HepG2 (cell line): ENCODE data around the gene HS3ST4. TPM values are rescaled to one million over a fixed set of nuclear protein-coding genes. Genes with fewer than 3 reads are reported as not detected.

Experiments used
- ATAC-seq: fragments of 200-7000 bp; cut with Tn5 transposase; 3 replicates; pipeline ENCODE4 v1.9.1; 2020; ENCODE audit warnings: mild to moderate bottlenecking, moderate library complexity
- BruUV-seq: library from RNA; stranded (reverse); fragments of 400-500 nt; replicated peaks from 2 replicates; lab custom pipeline; 2021; lab: Mats Ljungman, UMichigan
- CTCF ChIA-PET: fragments of 300-600 bp; formaldehyde crosslinking; extraction: SDS; loops from one replicate; lab custom pipeline; 2021; ENCODE audit warnings: low total read pairs, inconsistent platforms, low intra/inter-chr PET ratio; lab: Yijun Ruan, JAX
- POLR2A ChIA-PET: fragments of 350-600 bp; sonication (Branson Sonifier 250); formaldehyde crosslinking; loops from one replicate; lab custom pipeline; 2020; ENCODE audit warnings: antibody characterized with exemption, inconsistent platforms; lab: Yijun Ruan, JAX
- DNase-seq: peaks from one replicate; pipeline ENCODE4 v3.0.0-alpha.2; 2015; ENCODE audit warnings: low spot score
- FAIRE-seq: peaks from 3 replicates; lab custom pipeline; 2011; peaks lifted over from hg19 to GRCh38; lab: Jason Lieb, UNC
- H2AFZ ChIP-seq: one replicate; pipeline ENCODE4 v1.6.1; 2011; ENCODE audit warnings: low read length, inconsistent platforms
- H3K27ac ChIP-seq: fragments of 300-600 bp; 3 replicates; pipeline ENCODE4 v1.8.0; 2011; ENCODE audit warnings: mixed run types, mild to moderate bottlenecking, mixed read lengths, low read length, inconsistent platforms; ENCODE audit not compliant: insufficient read depth; ENCODE audit errors: extremely low read length
- H3K27me3 ChIP-seq, 2 experiments: fragments of 200-600 bp in 1 of 2; 2 replicates in 1 of 2; 3 replicates in 1 of 2; pipeline versions ENCODE4 v1.6.0 to v1.8.0; 2011; ENCODE audit warnings: low read length in 2 of 2, mild to moderate bottlenecking in 2 of 2, moderate library complexity in 2 of 2, inconsistent platforms in 1 of 2; ENCODE audit not compliant: insufficient read depth in 2 of 2, control insufficient read depth in 1 of 2
- H3K36me3 ChIP-seq, 2 experiments: fragments of 200-600 bp in 1 of 2; replicated peaks in 1 of 2; 2 replicates in 1 of 2; 3 replicates in 1 of 2; pipeline versions ENCODE4 v1.5.1 to v1.8.0; 2011; ENCODE audit warnings: low read length in 2 of 2, inconsistent platforms in 1 of 2; ENCODE audit not compliant: insufficient read depth in 2 of 2, control insufficient read depth in 1 of 2
- H3K4me1 ChIP-seq: 2 replicates; pipeline ENCODE4 v1.5.1; 2012; ENCODE audit warnings: low read length, inconsistent platforms; ENCODE audit not compliant: insufficient read depth
- H3K4me2 ChIP-seq: 2 replicates; pipeline ENCODE4 v1.6.0; 2011; ENCODE audit warnings: low read depth, low read length, inconsistent platforms
- H3K4me3 ChIP-seq, 3 experiments: fragments of 200-600 bp in 1 of 3; sonication (generic), shearing (Covaris generic) in 1 of 3; replicated peaks in 1 of 3; 2 replicates each; pipeline ENCODE4 v1.5.1; 2011 to 2016; ENCODE audit warnings: low read length in 3 of 3, inconsistent platforms in 2 of 3, low read depth in 2 of 3, mild to moderate bottlenecking in 2 of 3, control low read depth in 1 of 3, mixed read lengths in 1 of 3; ENCODE audit not compliant: insufficient read depth in 1 of 3
- H3K79me2 ChIP-seq: one replicate; pipeline ENCODE4 v1.6.1; 2011; ENCODE audit warnings: low read length, inconsistent platforms; ENCODE audit not compliant: insufficient read depth
- H3K9ac ChIP-seq: 2 replicates; pipeline ENCODE4 v1.6.0; 2011; ENCODE audit warnings: mild to moderate bottlenecking, low read depth, low read length, inconsistent platforms; ENCODE audit not compliant: insufficient read depth
- H3K9me3 ChIP-seq: 2 replicates; pipeline ENCODE4 v1.5.1; 2012; ENCODE audit warnings: mild to moderate bottlenecking, low read length
- H4K20me1 ChIP-seq: 2 replicates; pipeline ENCODE4 v1.6.0; 2011; ENCODE audit warnings: inconsistent platforms, mild to moderate bottlenecking, low read length, moderate library complexity; ENCODE audit not compliant: insufficient read depth
- AHR ChIP-seq: IDR thresholded peaks from 2 replicates; pipeline ENCODE4 v1.6.1; 2018; ENCODE audit warnings: missing genetic modification reagents, missing compliant biosample characterization
- ATF7 ChIP-seq, 2 experiments: fragments of 450-650 bp in 1 of 2; sonication (generic) in 1 of 2; formaldehyde crosslinking in 1 of 2; IDR thresholded peaks; 2 replicates each; pipeline versions ENCODE4 v1.4.0 to v1.6.1; 2016 to 2020; ENCODE audit warnings: antibody characterized with exemption in 1 of 2, mild to moderate bottlenecking in 1 of 2, missing genetic modification reagents in 1 of 2
- CREB1 ChIP-seq, 2 experiments: fragments of 450-650 bp in 1 of 2; IDR thresholded peaks; 2 replicates each; pipeline ENCODE4 v1.6.1; 2016 to 2017; ENCODE audit warnings: control low read depth in 1 of 2, mild to moderate bottlenecking in 1 of 2, missing compliant biosample characterization in 1 of 2, missing genetic modification characterization in 1 of 2
- EZH2 ChIP-seq: conservative IDR thresholded peaks from 2 replicates; pipeline ENCODE4 v1.6.1; 2012; ENCODE audit warnings: mild to moderate bottlenecking, low read depth, low read length, moderate library complexity
- FOSL1 ChIP-seq: sonication (generic); formaldehyde crosslinking; IDR thresholded peaks from 2 replicates; pipeline ENCODE4 v1.9.0; 2021; ENCODE audit warnings: missing genetic modification reagents, borderline replicate concordance
- MXI1 ChIP-seq: IDR thresholded peaks from 3 replicates; pipeline ENCODE4 v1.6.1; 2012; ENCODE audit warnings: low read depth, low read length, inconsistent platforms, borderline replicate concordance
- NR2C2 ChIP-seq: sonication (generic); formaldehyde crosslinking; IDR thresholded peaks from 2 replicates; pipeline ENCODE4 v1.4.0; 2020; ENCODE audit warnings: missing genetic modification reagents, mild to moderate bottlenecking, moderate library complexity, borderline replicate concordance
- RFX5 ChIP-seq: IDR thresholded peaks from 2 replicates; pipeline ENCODE4 v1.6.1; 2011; ENCODE audit warnings: low read depth, low read length, improper control_type of control experiment
- SETDB1 ChIP-seq: sonication (generic); formaldehyde crosslinking; IDR thresholded peaks from 2 replicates; pipeline ENCODE4 v1.5.1; 2020; ENCODE audit warnings: missing genetic modification reagents, mild to moderate bottlenecking, borderline replicate concordance
- TAF15 ChIP-seq: fragments of 200-400 bp; formaldehyde crosslinking; IDR thresholded peaks from one replicate; pipeline ENCODE4 v1.6.1; 2018; ENCODE audit warnings: mild to moderate bottlenecking, low read depth, low read length; ENCODE audit not compliant: poor library complexity, severe bottlenecking
- ZNF556 ChIP-seq: sonication (generic); formaldehyde crosslinking; IDR thresholded peaks from 2 replicates; pipeline ENCODE4 v1.4.0; 2020; ENCODE audit warnings: mild to moderate bottlenecking, missing genetic modification reagents, borderline replicate concordance
- ZNF660 ChIP-seq: sonication (generic); formaldehyde crosslinking; IDR thresholded peaks from 2 replicates; pipeline ENCODE4 v1.5.1; 2020; ENCODE audit warnings: mild to moderate bottlenecking, low read depth, missing genetic modification reagents, borderline replicate concordance
- ZNF780A ChIP-seq: sonication (generic); formaldehyde crosslinking; IDR thresholded peaks from 2 replicates; pipeline ENCODE4 v1.8.0; 2022; ENCODE audit warnings: mild to moderate bottlenecking, missing genetic modification reagents, moderate library complexity
- WGBS: methylation state at CpG from one replicate; pipeline ENCODE4 v1.1.6; 2017; ENCODE audit warnings: low lambda C conversion rate; 5-methylcytosine and 5-hydroxymethylcytosine counted together
- in situ Hi-C: cut with HindIII; loops from 2 replicates; pipeline ENCODE4 v1.10.0; 2017; ENCODE audit warnings: low pct_unique_long_range_greater_than_20kb; ENCODE audit not compliant: extremely low pct_ligation_motif_present
- intact Hi-C: fragments of 100-400 bp; cut with micrococcal nuclease; formaldehyde crosslinking; loops from one replicate; pipeline ENCODE4 v1.10.0; 2022; ENCODE audit not compliant: unreplicated experiment
- polyA plus RNA-seq, 8 experiments: library from polyadenylated mRNA; depleted of rRNA in 3 of 8; stranded (reverse) in 7 of 8; unstranded in 1 of 8; fragments of >200 nt; fragmentation: Illumina TruSeq in 4 of 8; extraction: Trizol in 4 of 8; gene quantifications; 2 replicates each; pipeline versions ENCODE4 v1.2.1 to v1.2.3, GENCODE V29; 2011 to 2016; ENCODE audit warnings: low read depth in 4 of 8, missing spikeins in 1 of 8, mixed read lengths in 1 of 8; ENCODE audit not compliant: insufficient read depth in 1 of 8
- total RNA-seq, 5 experiments: library from RNA; depleted of rRNA; stranded (reverse); fragments of >200 nt; fragmentation: Illumina TruSeq; extraction: Trizol; gene quantifications; 2 replicates each; pipeline ENCODE4 v1.2.3, GENCODE V29; 2016; ENCODE audit warnings: low read depth in 1 of 5
- TF ChIP-seq, protein P1 (sequence below): sonication (generic); formaldehyde crosslinking; IDR thresholded peaks from 2 replicates; pipeline ENCODE4 v1.4.0; 2020; ENCODE audit warnings: missing genetic modification reagents
- TF ChIP-seq, protein P2 (sequence below), 2 experiments: fragments of 450-650 bp in 1 of 2; sonication (generic) in 1 of 2; formaldehyde crosslinking; IDR thresholded peaks; 2 replicates each; pipeline versions ENCODE4 v1.5.0 to v1.8.0; 2020 to 2022; ENCODE audit warnings: mild to moderate bottlenecking in 1 of 2, missing genetic modification reagents in 1 of 2
- TF ChIP-seq, protein P3 (sequence below): sonication (generic); formaldehyde crosslinking; IDR thresholded peaks from 2 replicates; pipeline ENCODE4 v1.8.0; 2022; ENCODE audit warnings: missing genetic modification reagents, mild to moderate bottlenecking, inconsistent platforms, borderline replicate concordance

HS3ST4 gene
- total and polyA plus RNA-seq, 2 of the 13 experiments (the other 11 are each of a cell fraction or from before 2014, with no cell fraction given), result not detected

DNA sequence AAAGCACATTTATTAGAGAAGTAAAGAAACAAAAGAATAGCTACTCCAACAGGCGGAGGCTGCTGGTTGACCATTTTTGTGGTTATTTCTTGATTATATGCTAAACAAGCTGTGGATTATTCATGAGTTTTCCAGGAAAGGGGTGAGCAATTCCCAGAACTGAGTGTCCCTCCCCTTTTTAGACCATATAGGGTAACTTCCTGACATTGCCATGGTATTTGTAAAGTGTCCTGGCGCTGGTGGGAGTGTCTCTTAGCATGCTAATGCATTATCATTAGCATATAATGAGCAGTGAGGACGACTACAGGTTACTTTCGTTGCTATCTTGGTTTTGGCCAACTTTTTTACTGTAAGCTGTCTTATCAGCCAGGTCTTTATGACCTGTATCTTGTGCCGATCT is 12.2 kb upstream of the HS3ST4 start (continued):
- TF ChIP-seq, protein P1, sequence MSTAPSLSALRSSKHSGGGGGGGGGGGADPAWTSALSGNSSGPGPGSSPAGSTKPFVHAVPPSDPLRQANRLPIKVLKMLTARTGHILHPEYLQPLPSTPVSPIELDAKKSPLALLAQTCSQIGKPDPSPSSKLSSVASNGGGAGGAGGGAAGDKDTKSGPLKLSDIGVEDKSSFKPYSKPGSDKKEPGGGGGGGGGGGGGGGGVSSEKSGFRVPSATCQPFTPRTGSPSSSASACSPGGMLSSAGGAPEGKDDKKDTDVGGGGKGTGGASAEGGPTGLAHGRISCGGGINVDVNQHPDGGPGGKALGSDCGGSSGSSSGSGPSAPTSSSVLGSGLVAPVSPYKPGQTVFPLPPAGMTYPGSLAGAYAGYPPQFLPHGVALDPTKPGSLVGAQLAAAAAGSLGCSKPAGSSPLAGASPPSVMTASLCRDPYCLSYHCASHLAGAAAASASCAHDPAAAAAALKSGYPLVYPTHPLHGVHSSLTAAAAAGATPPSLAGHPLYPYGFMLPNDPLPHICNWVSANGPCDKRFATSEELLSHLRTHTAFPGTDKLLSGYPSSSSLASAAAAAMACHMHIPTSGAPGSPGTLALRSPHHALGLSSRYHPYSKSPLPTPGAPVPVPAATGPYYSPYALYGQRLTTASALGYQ (CRISPR knock-in tag), result no peak
- no peak for TF ChIP-seq SETDB1
- TF ChIP-seq ZNF660, result no peak

DNA sequence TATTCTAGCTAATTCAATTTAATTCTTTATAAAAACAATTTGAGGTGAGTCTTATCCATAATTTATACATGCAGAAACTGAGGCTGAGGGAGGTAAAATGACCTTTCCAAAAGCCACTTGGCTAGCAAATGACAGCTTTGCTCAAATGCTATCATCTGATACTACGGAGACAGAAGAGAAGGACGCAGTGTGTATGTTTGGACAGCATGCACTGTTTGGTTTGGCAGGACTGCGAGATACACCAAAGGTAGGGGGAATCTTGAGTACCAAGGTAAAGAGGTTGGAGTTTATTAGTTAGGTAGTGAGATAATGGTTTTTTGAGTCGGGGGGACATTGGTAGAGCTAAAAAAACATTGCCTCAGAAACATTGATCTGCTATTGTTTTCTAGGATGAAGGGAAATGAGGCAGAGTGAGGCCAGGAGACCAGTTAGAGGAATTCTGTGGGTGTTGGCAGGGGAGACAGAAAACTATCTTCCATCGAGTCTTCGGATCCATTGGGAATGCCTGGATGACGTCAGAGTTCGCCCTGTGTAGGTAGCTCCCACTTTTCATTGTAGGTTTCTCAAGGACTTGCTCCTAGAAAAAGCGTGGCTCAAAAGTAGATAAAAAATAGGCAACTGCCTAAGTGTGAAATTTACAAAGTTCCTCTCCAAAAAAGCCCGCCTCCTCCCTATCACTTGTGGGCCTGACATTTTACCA is 2.5 kb upstream of the HS3ST4 start:
- POLR2A ChIA-PET, result no interaction called here
- intact Hi-C loops, result no loop called here

More for the DNA sequence above, 2.5 kb upstream of the HS3ST4 start:
- no peak for DNase-seq
- H2AFZ ChIP-seq, result no peak overlapping the region
- WGBS, result 6% methylated on average over 10 of the region's 10 CpGs
- peaks cover 14 to 48% of the 10 kb centered on the region in 2 experiments for H3K27me3 ChIP-seq
- BruUV-seq, result no TSS peak
- H3K27ac ChIP-seq, result no peak overlapping the region
- no peaks in the 10 kb centered on the region for H3K36me3 ChIP-seq
- no peaks in the 10 kb centered on the region for H3K79me2 ChIP-seq
- ATAC-seq, result no peak
- no peak overlapping the region for H3K4me2 ChIP-seq
- TF ChIP-seq AHR (no peak), ATF7 (IDR thresholded peaks at IDR 0.05) (peak; percentile 89), ATF7 (CRISPR knock-in tag; IDR thresholded peaks at IDR 0.05) (no peak), ZNF780A (CRISPR knock-in tag) (no peak), NR2C2 (CRISPR knock-in tag) (no peak), MXI1 (no peak), RFX5 (no peak), EZH2 (peak; percentile 6; the same call in 1 of the 2 replicates), TAF15 (no peak), CREB1 (IDR thresholded peaks at IDR 0.05) (peak; percentile 93), CREB1 (CRISPR knock-in tag; IDR thresholded peaks at IDR 0.05) (no peak), FOSL1 (CRISPR knock-in tag) (no peak), ZNF556 (CRISPR knock-in tag) (no peak)
- TF ChIP-seq, protein P2, sequence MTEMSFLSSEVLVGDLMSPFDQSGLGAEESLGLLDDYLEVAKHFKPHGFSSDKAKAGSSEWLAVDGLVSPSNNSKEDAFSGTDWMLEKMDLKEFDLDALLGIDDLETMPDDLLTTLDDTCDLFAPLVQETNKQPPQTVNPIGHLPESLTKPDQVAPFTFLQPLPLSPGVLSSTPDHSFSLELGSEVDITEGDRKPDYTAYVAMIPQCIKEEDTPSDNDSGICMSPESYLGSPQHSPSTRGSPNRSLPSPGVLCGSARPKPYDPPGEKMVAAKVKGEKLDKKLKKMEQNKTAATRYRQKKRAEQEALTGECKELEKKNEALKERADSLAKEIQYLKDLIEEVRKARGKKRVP (CRISPR knock-in tag; IDR thresholded peaks at IDR 0.05), result no peak
- TF ChIP-seq, protein P3, sequence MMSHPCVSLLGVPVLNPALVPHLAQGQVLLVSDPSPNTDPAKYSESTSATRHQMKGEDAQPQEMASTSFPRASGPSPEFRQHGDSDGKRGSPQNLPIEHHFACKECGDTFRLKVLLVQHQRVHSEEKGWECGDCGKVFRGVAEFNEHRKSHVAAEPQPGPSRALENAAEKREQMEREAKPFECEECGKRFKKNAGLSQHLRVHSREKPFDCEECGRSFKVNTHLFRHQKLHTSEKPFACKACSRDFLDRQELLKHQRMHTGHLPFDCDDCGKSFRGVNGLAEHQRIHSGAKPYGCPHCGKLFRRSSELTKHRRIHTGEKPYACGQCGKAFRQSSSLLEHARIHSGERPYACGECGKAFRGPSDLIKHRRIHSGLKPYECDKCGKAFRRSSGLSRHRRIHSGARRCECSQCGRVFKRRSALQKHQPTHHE (CRISPR knock-in tag), result no peak
- TF ChIP-seq, all 625 proteins: peak for 3
- in situ Hi-C loops, result no loop called here
- CTCF ChIA-PET, result no interaction called here
- Histone ChIP-seq H3K9me3 (no peaks in the 10 kb centered on the region), H3K4me1 (peaks cover 17% of the 10 kb centered on the region; the same call in 1 of the 2 replicates), H4K20me1 (no peaks in the 10 kb centered on the region), H3K4me3 (no peak overlapping the region), H3K9ac (no peak overlapping the region)
- FAIRE-seq, result no peak
